HG03378 (cell line): ENCODE measurements around the gene COL5A1.

ENCODE experiments used
- ATAC-seq: cut with Tn5 transposase; IDR thresholded peaks from one replicate; pipeline ENCODE4 v1.9.1; 2021; ENCODE audit warnings: mild to moderate bottlenecking, moderate library complexity; ENCODE audit not compliant: unreplicated experiment

COL5A1 gene

DNA sequence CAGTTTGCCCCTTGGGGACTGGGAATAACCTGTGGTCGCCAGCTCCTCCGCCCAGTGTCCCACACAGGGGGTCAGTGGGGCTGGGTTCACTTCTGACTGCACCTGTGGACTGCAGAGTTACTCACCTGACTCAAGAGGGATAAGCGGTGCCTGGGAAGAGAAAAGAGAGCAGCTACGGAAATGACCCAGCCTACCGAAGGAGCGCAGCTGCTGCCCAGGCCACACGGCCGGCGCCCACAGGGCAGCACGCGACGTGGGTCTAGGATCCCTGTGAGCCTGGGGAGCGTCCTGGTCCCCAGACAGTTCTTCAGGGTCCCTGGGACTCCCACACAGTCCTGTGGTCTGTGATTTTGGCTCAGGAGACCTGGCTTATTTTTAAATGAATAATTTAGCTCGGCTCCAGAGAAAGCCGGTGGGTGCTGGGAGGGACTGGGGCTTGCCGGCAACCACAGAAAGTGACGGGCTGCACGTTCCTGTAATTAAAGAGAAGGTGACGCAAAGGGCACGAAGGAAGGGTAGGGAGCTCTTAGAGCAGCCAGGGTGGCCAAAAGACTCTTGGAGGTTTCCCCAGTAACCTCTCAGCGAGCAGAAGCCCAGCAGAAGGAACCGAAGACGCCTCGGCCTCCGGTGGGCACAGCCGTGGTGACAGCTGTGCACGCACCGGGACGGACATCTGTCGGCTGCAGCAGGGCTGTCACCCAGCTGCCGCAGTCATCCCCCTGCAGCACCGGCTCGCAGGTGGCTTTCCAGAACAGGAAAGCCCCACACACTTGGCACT is 141.5 kb downstream of the COL5A1 start:
- ATAC-seq: no peak

DNA sequence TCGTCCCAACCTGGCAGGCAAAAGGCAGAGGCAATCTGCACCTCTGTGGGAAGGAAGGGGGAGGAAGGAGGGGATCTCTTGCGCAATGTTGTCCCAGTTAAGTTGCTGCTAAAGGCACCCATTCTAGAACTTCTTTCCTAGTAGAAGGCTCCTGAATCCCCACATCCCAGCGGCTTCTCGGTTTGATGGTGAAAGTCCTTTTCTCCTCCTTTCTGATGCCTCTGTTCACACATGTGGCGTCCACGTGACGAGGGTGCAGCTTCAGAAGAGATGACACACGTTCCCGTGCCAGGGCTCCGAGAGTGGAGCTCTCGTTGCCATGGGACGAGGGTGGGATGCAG is 142.1 kb downstream of the COL5A1 start:
- ATAC-seq: no peak

DNA sequence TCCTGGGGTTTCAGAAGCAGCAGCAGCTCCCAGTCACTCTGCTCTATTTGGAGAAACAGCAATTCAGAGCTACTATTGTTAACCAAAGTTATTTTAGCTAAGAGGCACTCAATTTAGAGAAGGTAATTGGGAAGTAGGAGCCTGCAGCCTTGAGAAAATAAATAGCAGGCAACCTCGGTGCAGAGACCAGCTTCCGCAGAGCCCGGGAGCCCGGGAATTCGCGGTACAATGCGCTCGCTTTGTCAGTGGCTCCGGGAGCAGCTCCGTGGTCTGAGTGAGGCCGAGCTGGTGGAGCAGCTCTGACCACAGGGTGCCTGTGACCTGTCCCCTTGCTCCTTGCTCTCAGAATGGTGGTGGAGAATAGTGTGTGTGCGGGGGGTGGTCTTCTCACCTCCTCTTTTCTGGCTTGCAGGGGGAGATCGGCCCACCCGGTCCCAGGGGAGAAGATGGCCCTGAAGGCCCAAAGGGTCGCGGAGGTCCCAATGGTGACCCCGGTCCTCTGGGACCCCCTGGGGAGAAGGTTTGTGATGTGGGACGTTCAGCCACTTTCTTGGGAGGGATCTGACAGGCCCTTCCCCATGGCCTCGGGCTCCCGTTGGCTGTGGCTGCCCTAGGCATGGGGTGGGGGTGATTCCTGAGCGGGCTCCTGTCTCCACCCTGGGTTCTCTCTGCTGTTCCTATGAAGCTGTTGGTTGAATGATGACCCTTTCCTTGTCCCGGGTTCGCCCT is 143.1 kb downstream of the COL5A1 start:
- no peak for ATAC-seq

DNA sequence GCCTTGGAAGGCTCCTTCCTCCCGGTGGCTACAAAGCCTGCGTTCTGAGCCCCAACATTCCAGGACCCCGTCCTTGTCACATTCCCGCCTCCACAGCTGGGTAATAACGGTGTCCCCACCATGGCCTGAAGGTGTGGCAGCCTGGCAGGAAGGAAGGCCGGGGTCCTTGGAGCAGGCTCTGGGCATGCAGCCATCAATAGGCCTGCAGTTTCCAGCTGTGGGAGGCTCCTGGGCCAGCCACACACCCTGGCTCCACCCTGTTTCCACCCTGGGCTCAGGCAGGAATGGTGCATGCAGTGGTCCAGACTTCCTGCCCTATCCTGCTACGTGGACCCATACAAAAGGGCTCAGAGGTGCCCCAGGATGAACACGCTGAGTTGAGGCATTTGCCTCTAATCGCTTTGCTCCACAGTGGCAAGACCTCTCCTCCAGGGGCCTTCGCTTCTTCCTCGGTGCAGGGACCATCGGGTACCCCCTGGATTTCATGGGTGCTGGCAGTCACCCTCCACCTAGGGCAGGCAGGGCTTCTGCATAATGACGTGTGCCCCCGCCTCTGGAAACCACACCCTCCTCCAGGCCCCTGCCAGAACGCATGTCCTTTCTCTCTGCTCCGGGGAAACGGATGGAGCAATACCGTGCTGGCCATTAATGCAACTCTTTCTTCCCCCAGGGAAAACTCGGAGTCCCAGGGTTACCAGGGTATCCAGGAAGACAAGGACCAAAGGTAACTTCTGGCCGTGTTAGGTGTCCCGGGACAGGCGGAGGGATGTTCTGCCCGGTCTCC is 143.9 kb downstream of the COL5A1 start:
- no peak for ATAC-seq

DNA sequence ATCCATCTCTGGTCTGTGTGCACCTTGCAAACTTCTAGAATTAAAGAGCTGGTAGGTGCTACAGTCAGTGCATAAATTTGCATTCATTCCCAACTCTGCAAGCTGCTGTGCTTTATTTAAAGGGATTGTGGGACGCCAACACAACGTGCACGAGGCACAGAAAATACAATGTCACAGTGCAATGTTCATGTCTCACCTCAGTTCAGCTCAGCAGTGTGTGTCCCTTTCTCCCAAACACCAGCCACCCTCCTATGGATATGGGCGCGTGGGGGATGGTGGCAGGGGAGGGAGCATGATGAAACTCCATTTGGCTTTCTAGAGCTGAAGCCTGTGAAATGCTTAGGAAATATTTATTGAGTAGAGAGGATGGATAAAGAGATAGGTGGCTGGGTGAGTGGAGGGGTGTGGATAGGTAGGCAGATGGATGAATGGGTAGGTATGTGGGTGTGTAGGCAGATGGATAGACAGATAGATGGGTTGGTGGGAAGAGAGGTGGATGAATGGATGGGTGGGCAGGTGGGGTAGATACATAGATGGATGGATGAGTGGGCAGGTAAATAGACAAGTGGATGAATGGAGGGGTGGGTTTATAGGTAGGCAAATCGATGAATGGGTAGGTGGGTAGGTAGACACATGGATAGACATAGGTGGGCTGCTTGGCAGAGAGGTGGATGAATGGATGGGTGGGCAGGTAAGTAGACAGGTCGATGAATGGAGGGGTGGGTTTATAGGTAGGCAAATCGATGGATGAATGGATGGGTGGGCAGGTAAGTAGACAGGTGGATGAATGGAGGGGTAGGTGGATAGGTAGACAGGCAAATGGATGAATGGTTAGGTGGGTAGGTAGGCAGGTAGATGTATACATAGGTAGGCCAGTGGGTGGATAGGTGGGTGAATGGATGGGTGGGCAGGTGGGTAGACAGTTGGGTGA is 146.3 kb downstream of the COL5A1 start:
- no peak for ATAC-seq

DNA sequence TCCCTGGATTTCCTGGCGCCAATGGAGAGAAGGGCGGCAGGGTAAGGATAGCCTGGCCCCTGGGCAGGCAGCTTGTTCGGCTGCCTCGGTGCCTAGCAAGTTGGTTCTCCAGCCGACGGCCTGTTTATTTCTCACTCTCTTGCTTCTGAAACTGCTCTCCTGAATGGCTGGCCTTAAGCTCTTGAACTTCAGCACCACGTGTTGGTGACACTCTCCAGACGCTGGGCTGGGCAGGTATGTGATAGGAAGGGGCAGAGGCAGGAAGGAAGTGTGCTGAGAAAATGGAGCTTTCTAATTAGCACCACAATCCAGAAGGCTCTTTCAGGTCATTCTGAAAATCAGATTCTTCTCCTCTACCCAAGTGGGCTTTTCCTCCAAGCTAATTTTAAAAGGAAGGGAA is 147.6 kb downstream of the COL5A1 start:
- no peak for ATAC-seq

DNA sequence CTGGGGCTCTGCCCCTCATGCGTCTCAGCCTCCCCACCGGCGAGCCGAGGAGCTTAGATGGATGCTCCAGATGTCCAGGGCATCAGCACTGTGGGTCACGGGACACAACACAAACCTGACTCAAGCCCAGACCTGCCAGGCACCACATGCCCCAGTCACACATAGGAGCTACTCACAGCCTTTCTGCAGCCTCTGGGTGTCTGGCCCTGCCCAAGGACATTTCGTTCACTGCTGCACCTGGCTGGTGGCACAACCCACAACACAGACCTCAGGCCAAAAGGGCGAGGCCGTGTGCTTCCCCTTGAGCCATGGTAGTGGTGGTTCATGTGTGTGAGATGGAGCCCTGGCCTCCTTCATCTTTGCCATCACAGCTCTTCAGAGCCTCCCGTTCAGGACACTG is 149.4 kb downstream of the COL5A1 start:
- no peak for ATAC-seq

DNA sequence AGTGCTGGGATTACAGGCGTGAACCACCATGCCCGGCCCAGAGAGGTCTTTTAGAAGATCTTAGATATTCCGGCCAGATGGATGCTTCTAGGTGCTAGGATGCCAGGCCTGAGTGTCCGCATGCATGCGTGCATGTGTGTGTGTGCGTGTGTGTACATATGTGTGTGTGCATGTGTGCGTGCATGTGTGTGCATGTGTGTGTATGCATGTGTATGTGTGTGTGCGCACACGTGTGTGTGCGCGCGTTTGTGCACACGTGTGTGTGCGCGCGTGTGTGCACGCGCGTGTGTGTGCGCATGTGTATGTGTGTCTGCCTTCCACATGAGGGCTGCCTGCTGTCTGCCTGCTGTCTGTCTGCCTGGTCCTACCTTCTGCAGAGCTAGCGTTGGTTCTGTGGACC is 151.0 kb downstream of the COL5A1 start:
- ATAC-seq: no peak

DNA sequence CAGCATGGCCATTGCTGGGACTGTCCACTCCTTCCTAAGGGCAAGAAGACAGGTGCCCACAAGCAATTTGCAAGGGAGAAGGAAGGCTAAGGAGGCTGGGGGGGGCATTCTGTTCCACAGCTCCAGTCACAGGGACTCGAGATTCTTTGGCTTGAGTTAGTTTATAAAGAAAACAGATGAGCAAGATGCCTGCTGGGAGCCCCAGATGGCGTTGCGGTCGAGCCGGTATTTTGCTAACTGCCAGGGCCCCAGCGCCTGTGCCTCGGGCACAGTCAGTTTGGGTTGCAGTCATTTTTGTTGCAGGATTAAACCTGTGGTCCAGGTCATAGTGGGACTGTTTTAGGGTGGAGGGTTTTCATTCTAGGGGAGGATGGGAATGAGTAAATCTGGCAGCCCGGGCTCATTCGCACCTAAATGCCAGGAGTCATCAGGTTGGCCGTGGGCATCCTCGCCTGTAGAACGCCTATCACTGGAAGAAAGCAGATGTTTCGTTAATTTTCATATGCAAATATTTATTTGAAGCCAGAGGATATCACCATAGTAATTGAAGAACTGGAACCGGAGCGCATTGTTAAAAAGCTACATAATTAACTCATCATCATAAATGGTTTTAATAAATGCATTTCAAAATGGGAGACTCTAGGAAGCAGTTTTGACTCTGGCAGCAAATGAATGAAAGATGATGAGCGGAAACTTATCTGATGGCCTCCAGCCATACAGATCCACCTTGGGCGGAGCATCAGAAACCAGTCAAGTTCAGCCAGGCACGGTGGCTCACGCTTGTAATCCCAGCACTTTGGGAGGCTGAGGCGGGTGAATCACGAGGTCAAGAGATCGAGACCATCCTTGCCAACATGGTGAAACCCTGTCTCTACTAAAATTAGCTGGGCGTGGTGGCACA is 151.9 kb downstream of the COL5A1 start:
- ATAC-seq: no peak

DNA sequence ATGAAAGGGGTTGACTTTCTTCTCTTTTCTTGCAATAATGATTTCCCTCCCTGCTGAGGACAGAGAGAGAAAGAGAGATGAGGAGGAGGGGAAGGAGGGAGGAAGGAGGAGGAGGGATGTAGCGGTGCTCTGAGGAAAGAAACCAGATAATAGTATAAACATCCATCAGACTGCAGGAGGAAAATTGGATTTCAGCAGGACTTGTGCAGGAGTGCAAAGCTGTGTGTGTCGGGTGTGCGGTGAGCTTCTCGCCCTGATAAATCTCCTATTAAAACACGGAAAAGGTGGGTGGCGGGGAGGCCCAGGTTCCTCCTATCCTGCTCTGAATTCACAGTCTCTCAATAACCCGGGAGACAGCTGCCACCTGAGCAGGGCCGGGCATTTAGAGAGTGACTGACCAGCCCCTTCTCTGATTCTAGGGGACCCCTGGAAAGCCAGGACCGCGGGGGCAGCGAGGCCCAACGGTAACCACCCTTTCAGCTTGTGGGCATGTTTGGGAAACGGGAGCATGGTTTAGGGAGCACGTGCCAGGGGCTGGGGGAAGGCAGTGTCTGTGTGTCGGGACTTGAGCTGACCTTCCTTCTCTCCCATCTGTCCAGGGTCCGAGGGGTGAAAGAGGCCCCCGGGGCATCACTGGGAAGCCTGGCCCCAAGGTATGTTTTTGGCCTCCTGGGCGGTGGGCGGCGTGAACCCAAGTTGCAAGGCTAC is 153.2 kb downstream of the COL5A1 start:
- ATAC-seq: no peak

DNA sequence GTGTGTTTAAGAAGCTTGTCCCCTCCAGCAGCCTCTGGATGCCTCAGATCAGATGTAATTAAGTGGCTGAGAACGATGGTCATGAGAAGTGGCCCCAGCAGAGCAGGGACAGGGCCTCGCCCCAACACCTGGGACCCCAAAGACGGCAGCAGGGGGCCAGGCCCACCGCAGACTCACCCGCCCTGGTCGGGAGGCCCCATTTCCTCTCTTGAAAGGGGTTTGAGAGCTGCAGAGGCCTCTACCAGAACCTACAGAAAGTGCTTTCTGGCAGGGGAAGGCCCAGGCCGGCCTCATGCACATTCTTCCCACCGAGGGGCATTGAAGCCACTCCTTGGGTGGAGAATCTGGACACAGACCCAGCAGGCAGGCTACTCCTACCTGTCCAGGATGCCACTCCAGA is 153.8 kb downstream of the COL5A1 start:
- no peak for ATAC-seq

DNA sequence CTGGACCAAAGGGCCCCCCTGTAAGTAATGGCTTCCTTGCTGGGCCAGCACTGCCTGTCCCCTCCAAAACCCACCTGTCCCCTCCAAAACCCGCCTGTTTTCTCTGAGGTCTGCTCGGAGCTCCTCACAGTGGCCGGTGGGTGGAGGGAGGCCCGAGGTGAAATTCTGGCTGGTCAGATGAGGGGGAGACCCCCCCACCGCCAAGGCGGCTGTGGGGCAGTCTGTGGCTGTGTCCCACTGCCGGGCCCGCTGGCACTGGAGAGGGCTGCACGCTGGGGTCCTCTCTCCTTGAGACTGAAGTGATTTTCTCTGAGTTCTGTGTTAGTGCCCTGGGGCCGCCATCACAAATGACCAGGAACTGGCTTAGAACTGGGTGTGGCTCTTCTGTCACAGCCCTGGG is 155.3 kb downstream of the COL5A1 start:
- ATAC-seq: no peak

DNA sequence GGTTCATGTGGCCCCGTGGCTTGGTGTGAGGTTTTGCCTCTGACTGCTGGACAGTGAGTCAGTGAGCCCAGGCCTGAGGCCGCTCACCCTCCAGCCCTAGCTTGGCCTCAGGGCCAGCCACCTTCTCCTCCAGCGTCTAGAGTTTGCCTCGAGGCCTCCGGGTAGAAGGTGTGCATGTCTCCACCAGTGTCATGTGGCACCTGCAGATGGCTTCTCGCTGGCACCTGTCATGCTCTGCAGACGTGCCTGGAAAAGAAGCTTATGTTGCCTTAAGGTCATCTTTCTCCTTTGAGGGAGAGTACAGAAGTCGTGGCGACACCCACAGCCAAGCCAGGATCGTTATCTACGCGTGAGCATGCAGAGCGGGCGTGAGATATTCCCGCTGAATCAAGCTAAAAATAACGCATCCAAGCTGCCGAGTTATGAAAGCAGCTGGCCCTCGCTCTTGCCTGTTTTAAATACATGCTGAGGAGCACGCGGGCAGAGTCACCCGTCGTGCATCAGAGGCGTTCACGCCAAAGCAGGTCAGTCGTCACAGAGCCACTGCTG is 159.3 kb downstream of the COL5A1 start:
- ATAC-seq: no peak

DNA sequence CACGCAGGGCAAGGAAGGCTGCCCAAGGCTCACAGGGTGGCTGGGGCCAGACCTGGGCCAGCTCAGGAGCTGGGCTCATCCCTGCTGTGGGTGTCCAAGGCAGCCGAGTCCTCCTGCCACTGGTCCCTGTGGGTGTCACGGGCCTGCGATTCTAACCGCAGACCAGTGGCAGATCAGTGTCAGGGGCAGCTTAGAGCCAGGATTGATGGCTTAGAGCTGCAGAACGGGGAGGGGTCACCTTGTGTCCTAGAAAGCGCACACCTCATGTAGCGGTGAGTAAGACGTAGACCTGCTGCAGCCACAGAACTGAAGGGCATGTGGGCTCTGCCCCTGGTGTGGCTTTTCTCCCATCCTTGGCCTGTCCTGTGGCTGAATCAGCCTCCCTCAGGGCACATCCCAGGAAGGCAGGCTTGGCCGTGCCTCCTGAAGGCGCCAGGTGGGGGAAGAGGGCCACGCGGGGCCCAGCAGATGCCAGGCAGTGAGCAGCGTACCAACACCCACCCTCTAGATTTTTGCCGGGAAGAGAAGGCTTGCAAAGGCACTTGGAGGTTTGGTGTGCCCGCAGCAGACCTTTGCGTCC is 160.7 kb downstream of the COL5A1 start:
- no peak for ATAC-seq

DNA sequence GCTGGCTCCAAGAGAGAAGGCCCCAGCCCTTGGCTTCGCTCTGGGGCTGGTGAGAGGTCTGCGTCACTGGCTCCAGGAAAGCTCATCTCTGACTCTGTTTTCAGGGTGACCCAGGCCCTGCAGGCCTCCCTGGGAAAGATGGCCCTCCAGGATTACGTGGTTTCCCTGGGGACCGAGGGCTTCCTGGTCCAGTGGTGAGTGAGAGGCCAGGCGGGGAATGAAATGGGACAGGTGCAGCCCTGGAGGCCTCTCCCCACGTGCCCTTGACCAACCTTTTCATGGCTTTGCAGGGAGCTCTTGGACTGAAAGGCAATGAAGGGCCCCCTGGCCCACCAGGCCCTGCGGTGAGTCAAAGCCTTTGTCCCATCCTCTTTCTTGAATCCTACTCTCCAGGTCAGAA is 163.3 kb downstream of the COL5A1 start:
- no peak for ATAC-seq

DNA sequence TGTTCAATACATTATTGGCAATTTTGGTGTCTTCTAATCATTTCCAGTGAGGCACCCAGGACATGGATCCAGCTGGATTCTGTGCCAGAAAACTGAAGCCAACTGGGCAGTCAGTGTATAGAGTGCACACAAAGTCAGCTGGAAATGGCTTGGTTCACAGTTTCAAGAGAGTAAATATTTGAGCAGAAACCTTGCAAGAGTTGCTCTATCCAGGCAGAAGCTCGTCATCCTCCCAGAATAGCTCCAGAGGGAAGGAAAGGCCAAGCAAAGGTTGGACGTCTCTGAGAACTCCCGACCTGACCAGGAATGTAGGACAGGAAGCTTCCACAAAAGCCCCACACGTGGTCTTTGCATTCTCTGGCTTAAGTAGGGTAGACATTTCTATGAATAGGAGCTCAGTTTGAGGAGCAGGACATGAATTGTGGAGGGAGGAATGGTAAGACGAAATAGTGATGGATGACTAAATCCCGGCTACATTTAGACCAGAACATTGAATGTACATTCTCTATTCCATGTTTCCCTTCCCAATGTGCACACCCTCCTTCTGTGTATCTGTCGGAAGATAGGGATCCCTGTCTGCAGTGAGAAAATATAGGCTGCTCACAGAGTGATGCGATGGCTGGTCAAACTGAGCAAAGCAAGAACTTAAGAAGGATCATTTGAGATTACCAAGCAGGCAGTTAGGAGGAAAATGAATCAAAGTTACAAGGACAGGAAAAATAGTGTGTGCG is 166.3 kb downstream of the COL5A1 start:
- no peak for ATAC-seq

DNA sequence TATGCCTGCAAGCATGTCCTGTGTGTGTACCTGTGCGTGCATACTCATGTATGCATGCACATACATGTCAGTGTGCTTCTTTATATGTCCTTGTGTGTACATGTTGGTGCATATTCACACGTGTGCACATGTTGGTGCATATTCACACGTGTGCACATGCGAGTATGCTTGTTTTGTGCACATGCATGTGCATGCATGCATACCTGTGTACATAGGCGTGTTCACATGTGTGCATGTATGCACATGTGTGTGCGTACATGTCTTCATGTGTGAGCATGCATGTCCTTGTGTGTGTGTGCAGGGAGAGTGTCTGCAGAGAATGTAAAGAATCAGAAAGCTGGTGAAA is 166.8 kb downstream of the COL5A1 start:
- ATAC-seq: no peak

DNA sequence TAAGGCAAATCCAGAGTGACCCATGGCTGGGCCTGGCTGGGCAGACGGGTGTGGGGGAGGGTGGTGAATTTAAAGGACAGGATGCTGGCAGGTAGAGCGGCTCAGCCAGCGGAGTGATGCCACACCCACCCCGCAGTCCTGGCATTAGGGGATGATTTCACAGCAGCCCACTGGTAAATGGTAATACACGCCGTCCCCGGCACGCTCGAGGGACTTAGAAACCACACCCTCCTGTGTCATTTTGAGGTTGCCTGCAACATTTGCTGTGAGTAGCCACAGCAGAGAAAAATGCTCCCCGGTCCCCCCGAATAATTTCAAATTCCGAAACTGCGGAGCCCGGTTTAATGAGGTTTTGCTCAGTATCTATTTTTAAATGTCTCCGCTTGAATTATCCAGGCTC is 167.7 kb downstream of the COL5A1 start:
- ATAC-seq: no peak
